ACC112 (cell line): ENCODE data around the gene AZIN2.
"Not testable (repeated sequence)": the region's sequence is repeated elsewhere in the genome, so short reads cannot be mapped to it uniquely, and the experiment has no call there.

Experiments
- H2AFZ ChIP-seq: fragments of 200-600 bp; sonication (generic); one replicate; pipeline ENCODE4 v1.6.0; 2017; ENCODE audit warnings: antibody characterized with exemption, low read length; ENCODE audit not compliant: unreplicated experiment
- H3K27ac ChIP-seq: fragments of 200-600 bp; sonication (generic); 2 replicates; pipeline ENCODE4 v1.5.1; 2014; ENCODE audit warnings: low read depth, mild to moderate bottlenecking, antibody characterized with exemption, low read length, moderate library complexity
- H3K27me3 ChIP-seq: fragments of 200-600 bp; sonication (generic); 2 replicates; pipeline ENCODE4 v1.6.1; 2014; ENCODE audit warnings: mild to moderate bottlenecking, antibody characterized with exemption, low read length, moderate library complexity, mixed read lengths; ENCODE audit not compliant: insufficient read depth
- H3K36me3 ChIP-seq: fragments of 200-600 bp; sonication (generic); 2 replicates; pipeline ENCODE4 v1.6.1; 2016; ENCODE audit warnings: mild to moderate bottlenecking, antibody characterized with exemption, low read length, moderate library complexity, mixed read lengths; ENCODE audit not compliant: insufficient read depth
- H3K4me1 ChIP-seq: fragments of 200-600 bp; sonication (generic); one replicate; pipeline ENCODE4 v1.6.1; 2016; ENCODE audit warnings: low read length, mixed read lengths; ENCODE audit not compliant: insufficient read depth, unreplicated experiment, control insufficient read depth
- H3K4me3 ChIP-seq: fragments of 200-600 bp; sonication (generic); 2 replicates; pipeline ENCODE4 v1.5.1; 2014; ENCODE audit warnings: mild to moderate bottlenecking, low read depth, low read length
- H3K79me2 ChIP-seq: fragments of 200-600 bp; sonication (generic); one replicate; pipeline ENCODE4 v1.6.0; 2016; ENCODE audit warnings: low read length; ENCODE audit not compliant: control insufficient read depth, unreplicated experiment, insufficient read depth

Gene AZIN2

DNA sequence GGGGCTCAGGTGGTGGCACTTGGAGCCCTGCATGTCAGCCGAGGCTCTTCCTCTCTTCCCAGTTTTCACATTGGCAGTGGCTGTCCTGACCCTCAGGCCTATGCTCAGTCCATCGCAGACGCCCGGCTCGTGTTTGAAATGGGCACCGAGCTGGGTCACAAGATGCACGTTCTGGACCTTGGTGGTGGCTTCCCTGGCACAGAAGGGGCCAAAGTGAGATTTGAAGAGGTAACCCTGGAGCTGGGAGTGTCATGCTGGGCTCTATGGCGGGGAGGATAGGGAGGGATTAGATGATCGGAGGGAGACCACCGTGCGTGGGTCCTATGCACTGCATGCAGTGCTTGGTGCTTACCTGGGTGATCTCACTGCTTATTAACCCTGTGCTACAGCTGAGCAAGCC is 13.5 kb downstream of the AZIN2 start:
- H3K27me3 ChIP-seq = no peaks in the 10 kb centered on the region
- H3K27ac ChIP-seq = no peak overlapping the region
- peaks cover 15% of the 10 kb centered on the region for H3K4me1 ChIP-seq
- no peak overlapping the region for H3K4me3 ChIP-seq
- H3K79me2 ChIP-seq = no peaks in the 10 kb centered on the region
- no peaks in the 10 kb centered on the region for H3K36me3 ChIP-seq
- H2AFZ ChIP-seq = no peak overlapping the region

- H3K27ac ChIP-seq = no peak overlapping the region
- H3K36me3 ChIP-seq = no peaks in the 10 kb centered on the region
- peaks cover 20% of the 10 kb centered on the region for H3K4me1 ChIP-seq
- H3K79me2 ChIP-seq = no peaks in the 10 kb centered on the region
- H3K4me3 ChIP-seq = no peak overlapping the region
- no peaks in the 10 kb centered on the region for H3K27me3 ChIP-seq
- no peak overlapping the region for H2AFZ ChIP-seq
Measured at GRCh38 chr1:33094971-33095604, 14.1 kb downstream of the AZIN2 start.

DNA sequence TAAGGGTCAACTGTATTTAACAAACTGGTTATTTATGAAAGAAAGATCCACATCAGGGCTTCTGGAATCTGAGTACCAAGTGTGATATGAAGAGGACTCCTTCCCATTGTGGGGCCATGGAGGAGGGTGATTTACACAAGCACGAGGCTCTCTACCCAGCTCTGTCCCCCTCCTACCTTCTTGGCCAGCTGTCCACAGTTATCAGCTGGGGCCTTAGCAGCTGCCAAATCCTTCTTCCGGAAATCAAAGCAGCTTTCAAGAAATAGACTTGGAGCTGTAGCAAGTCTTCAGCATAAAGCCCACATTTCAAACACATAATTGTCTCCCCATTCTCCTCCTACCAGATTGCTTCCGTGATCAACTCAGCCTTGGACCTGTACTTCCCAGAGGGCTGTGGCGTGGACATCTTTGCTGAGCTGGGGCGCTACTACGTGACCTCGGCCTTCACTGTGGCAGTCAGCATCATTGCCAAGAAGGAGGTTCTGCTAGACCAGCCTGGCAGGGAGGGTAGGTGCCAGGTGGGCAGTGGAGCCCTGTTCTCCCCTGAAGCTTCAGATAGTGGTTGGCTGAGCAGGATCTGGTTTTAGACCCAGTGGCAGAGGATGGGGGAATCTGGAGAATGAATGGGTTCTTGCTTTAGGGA is 15.5 kb downstream of the AZIN2 start:
- H3K27me3 ChIP-seq = no peaks in the 10 kb centered on the region
- H3K4me3 ChIP-seq = no peak overlapping the region
- no peak overlapping the region for H2AFZ ChIP-seq

DNA sequence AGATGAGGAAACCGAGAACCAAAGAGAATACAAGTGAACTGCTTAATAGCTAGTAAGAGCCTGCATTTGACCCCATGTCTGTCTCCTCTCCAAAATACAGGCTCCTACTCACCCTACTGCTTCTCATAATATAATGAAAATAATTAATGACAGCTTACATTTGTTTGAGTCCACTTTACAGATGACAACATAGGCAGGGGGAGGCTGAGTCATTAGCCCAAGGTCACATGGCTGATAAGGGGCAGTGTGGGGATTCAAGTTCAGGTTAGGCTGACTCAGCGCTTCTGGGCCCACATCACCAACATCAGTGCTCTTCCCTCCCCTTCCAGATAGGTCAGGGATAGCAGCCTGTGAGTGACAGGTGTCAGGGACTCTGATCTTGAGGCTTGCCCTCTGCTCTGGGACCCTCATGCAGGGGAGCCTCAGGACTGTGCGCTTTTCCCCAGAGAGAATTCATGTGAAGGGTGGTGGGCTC is 16.2 kb downstream of the AZIN2 start:
- Histone ChIP-seq H3K4me3 (no peak overlapping the region), H3K27ac (no peak overlapping the region), H3K79me2 (no peaks in the 10 kb centered on the region), H2AFZ (no peak overlapping the region), H3K36me3 (no peaks in the 10 kb centered on the region), H3K27me3 (no peaks in the 10 kb centered on the region), H3K4me1 (peaks cover 26% of the 10 kb centered on the region)

More for the DNA sequence above, 15.5 kb downstream of the AZIN2 start:
- H3K36me3 ChIP-seq = no peaks in the 10 kb centered on the region
- H3K79me2 ChIP-seq = no peaks in the 10 kb centered on the region
- H3K27ac ChIP-seq = no peak overlapping the region
- H3K4me1 ChIP-seq = peaks cover 26% of the 10 kb centered on the region

DNA sequence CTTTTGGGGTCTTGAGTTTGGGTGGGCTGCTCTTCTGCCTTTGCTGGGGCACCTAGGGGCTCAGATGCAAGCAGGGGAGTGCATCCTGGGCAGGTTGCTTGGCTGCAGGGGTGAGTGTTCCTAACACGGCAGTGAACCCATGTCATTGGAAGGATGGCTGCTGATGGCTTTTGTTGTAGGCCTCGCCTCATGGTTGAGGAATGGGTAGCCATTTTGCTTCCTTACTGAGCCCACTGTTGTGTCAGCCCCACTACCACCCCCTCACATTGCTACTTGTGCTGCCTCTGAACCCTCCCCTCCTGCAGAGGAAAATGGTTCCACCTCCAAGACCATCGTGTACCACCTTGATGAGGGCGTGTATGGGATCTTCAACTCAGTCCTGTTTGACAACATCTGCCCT is 16.8 kb downstream of the AZIN2 start:
- no peaks in the 10 kb centered on the region for H3K79me2 ChIP-seq
- H2AFZ ChIP-seq = no peak overlapping the region
- peak overlapping the region; percentile 94; the same call in 1 of the 2 replicates for H3K27ac ChIP-seq
- peaks cover 26% of the 10 kb centered on the region for H3K4me1 ChIP-seq
- H3K4me3 ChIP-seq = no peak overlapping the region
- no peaks in the 10 kb centered on the region for H3K27me3 ChIP-seq
- H3K36me3 ChIP-seq = no peaks in the 10 kb centered on the region

- no peak overlapping the region for H2AFZ ChIP-seq
- peaks cover 26% of the 10 kb centered on the region for H3K4me1 ChIP-seq
- no peaks in the 10 kb centered on the region for H3K36me3 ChIP-seq
- H3K27ac ChIP-seq = peak overlapping the region; percentile 94
- H3K79me2 ChIP-seq = no peaks in the 10 kb centered on the region
- no peak overlapping the region for H3K4me3 ChIP-seq
- H3K27me3 ChIP-seq = no peaks in the 10 kb centered on the region
Measured at GRCh38 chr1:33098371-33098770, 17.4 kb downstream of the AZIN2 start.

DNA sequence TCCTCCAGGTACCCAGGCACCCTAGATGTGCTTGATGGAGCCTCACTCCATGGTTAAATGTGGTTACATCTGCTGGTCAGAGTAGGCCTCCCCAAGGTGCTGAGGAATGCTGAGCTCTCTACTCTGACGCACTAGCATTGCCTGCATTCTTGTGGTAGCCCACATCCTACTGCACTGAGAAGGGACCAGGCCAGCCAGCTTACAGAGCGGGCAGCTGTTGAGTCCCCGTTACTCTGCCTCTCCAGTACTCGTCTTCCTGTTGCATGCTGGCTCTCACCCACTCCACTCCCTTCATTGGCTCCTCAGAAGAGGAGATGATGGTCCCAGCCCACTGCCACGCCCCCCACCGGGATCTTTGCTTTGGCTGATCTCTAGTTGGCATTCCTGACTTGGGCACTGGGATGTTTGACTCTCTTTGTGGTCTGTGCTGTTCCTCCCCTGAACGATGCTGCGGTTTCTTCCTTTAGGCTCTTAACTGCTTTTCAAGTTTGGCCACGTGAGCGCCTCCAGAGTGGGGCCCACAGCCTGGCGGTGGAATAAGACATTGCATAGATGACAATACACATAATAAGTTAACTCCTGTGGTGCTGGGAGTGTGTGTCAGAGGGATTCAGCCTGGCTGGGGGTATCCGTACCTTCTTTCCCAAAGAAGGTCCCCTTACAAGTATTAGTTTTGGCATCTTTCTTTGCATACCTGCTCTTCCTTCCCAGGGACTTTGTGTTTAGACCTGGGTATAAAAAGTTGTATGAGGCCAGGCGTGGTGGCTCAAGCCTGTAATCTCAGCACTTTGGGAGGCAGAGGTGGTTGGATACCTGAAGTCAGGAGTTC is 18.6 kb downstream of the AZIN2 start:
- H3K27ac ChIP-seq = peak overlapping the region; percentile 94
- peaks cover 26% of the 10 kb centered on the region for H3K4me1 ChIP-seq
- no peaks in the 10 kb centered on the region for H3K27me3 ChIP-seq
- H3K79me2 ChIP-seq = no peaks in the 10 kb centered on the region
- H3K36me3 ChIP-seq = no peaks in the 10 kb centered on the region
- 0 out of 2 replicates have a peak overlapping the region, but pooled peaks have one; percentile 8 for H3K4me3 ChIP-seq
- H2AFZ ChIP-seq = no peak overlapping the region

DNA sequence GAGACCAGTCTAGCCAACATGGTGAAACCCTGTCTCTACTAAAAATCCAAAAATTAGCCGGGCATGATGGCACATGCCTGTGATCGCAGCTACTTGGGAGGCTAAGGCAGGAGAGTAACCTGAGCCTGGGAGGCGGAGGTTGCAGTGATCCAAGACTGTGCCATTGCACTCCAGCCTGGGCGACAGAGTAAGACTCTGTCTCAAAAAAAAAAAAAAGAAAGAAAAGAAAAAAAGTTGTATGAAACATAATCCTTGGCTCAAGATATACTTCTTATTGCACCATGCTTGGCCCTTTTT is 19.1 kb downstream of the AZIN2 start:
- Histone ChIP-seq H3K4me3 (0 out of 2 replicates have a peak overlapping the region, but pooled peaks have one; percentile 8), H3K27ac (peak overlapping the region; percentile 94), H3K4me1 (peaks cover 26% of the 10 kb centered on the region)
- H3K27me3 ChIP-seq, H2AFZ ChIP-seq, H3K36me3 ChIP-seq, H3K79me2 ChIP-seq: not testable (repeated sequence)

GRCh38 chr1:33110477-33110876 is 29.5 kb downstream of the AZIN2 start:
- Histone ChIP-seq H3K4me3 (no peak overlapping the region), H3K79me2 (no peaks in the 10 kb centered on the region), H2AFZ (no peak overlapping the region), H3K27me3 (no peaks in the 10 kb centered on the region), H3K27ac (no peak overlapping the region), H3K36me3 (0 out of 2 replicates have a peak, but pooled peaks cover 2% of the 10 kb centered on the region), H3K4me1 (no peaks in the 10 kb centered on the region)

DNA sequence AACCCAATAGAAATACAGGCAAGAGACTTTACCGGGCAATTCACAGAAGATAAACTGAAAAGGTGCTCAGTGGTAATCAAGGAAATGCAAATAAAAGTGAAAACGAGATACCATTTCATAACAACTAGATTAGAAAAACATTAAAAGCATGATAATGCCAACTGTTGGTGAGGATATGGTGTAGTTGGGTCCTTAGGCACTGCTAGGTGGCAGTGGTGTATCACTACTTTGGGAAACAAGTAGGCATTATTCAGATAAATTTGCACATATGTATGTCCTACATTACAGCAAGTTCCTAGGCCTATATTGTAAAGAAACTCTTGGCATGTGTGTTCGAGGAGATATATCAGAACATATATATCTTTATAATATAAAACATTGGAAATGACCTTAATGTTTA is 31.0 kb downstream of the AZIN2 start:
- no peak overlapping the region for H3K27ac ChIP-seq
- no peaks in the 10 kb centered on the region for H3K36me3 ChIP-seq
- H3K4me1 ChIP-seq = no peaks in the 10 kb centered on the region
- no peaks in the 10 kb centered on the region for H3K79me2 ChIP-seq
- no peak overlapping the region for H2AFZ ChIP-seq
- H3K4me3 ChIP-seq = no peak overlapping the region
- H3K27me3 ChIP-seq = no peaks in the 10 kb centered on the region
